MM.1S (cell line): ENCODE measurements around the gene ITK.

Source experiments
- DNase-seq: peaks from one replicate; pipeline ENCODE4 v3.0.0-alpha.2; 2015
- H2AFZ ChIP-seq: fragments of 300-600 bp; sonication (generic); 2 replicates; pipeline ENCODE4 v1.6.0; 2016; ENCODE audit warnings: antibody characterized with exemption, low read length
- H3F3A ChIP-seq: fragments of 300-600 bp; sonication (generic); 2 replicates; pipeline ENCODE4 v1.6.1; 2016; ENCODE audit warnings: mild to moderate bottlenecking, antibody characterized with exemption, low read length, moderate library complexity, mixed read lengths; ENCODE audit not compliant: insufficient read depth
- H3K27ac ChIP-seq: fragments of 300-600 bp; sonication (generic); 2 replicates; pipeline ENCODE4 v1.5.1; 2016; ENCODE audit warnings: mild to moderate bottlenecking, low read length
- H3K27me3 ChIP-seq: fragments of 300-600 bp; sonication (generic); replicated peaks from 2 replicates; pipeline ENCODE4 v1.6.0; 2016; ENCODE audit warnings: low read length; ENCODE audit not compliant: insufficient read depth
- H3K36me3 ChIP-seq: fragments of 300-600 bp; sonication (generic); replicated peaks from 2 replicates; pipeline ENCODE4 v1.6.1; 2016; ENCODE audit warnings: mild to moderate bottlenecking, low read length, mixed read lengths; ENCODE audit not compliant: insufficient read depth
- H3K4me1 ChIP-seq: fragments of 300-600 bp; sonication (generic); 2 replicates; pipeline ENCODE4 v1.6.1; 2016; ENCODE audit warnings: low read length, mixed read lengths
- H3K4me2 ChIP-seq: fragments of 300-600 bp; sonication (generic); 2 replicates; pipeline ENCODE4 v1.6.0; 2016; ENCODE audit warnings: low read depth, low read length
- H3K4me3 ChIP-seq: fragments of 300-600 bp; sonication (generic); 2 replicates; pipeline ENCODE4 v1.5.1; 2016; ENCODE audit warnings: low read length, mixed read lengths
- H3K79me2 ChIP-seq: fragments of 300-600 bp; sonication (generic); 2 replicates; pipeline ENCODE4 v1.6.1; 2016; ENCODE audit warnings: mixed run types, low read length, mixed read lengths
- H3K9ac ChIP-seq: fragments of 300-600 bp; sonication (generic); 2 replicates; pipeline ENCODE4 v1.6.1; 2016; ENCODE audit warnings: low read length, mixed read lengths
- H3K9me2 ChIP-seq: fragments of 300-600 bp; sonication (generic); replicated peaks from 2 replicates; pipeline ENCODE4 v1.6.1; 2016; ENCODE audit warnings: mild to moderate bottlenecking, low read length, mixed read lengths; ENCODE audit not compliant: insufficient read depth
- H3K9me3 ChIP-seq: fragments of 300-600 bp; sonication (generic); replicated peaks from 2 replicates; pipeline ENCODE4 v1.6.1; 2016; ENCODE audit warnings: mild to moderate bottlenecking, low read length, mixed read lengths; ENCODE audit not compliant: insufficient read depth
- H4K20me1 ChIP-seq: fragments of 300-600 bp; sonication (generic); 2 replicates; pipeline ENCODE4 v1.6.1; 2016; ENCODE audit warnings: mild to moderate bottlenecking, low read length, moderate library complexity, mixed read lengths; ENCODE audit not compliant: insufficient read depth
- CTCF ChIP-seq: fragments of 300-600 bp; sonication (generic); IDR thresholded peaks from 2 replicates; pipeline ENCODE4 v1.5.1; 2016; ENCODE audit warnings: antibody characterized with exemption, low read length, mixed read lengths
- EZH2 ChIP-seq: fragments of 300-600 bp; sonication (generic); optimal IDR thresholded peaks from 2 replicates; pipeline ENCODE3; 2017; ENCODE audit warnings: low read depth, mild to moderate bottlenecking, antibody characterized with exemption, low read length, mixed read lengths
- EZH2phosphoT487 ChIP-seq: fragments of 300-600 bp; sonication (generic); IDR thresholded peaks from 2 replicates; pipeline ENCODE4 v1.6.1; 2018; ENCODE audit warnings: antibody characterized with exemption, low read length

ITK gene

DNA sequence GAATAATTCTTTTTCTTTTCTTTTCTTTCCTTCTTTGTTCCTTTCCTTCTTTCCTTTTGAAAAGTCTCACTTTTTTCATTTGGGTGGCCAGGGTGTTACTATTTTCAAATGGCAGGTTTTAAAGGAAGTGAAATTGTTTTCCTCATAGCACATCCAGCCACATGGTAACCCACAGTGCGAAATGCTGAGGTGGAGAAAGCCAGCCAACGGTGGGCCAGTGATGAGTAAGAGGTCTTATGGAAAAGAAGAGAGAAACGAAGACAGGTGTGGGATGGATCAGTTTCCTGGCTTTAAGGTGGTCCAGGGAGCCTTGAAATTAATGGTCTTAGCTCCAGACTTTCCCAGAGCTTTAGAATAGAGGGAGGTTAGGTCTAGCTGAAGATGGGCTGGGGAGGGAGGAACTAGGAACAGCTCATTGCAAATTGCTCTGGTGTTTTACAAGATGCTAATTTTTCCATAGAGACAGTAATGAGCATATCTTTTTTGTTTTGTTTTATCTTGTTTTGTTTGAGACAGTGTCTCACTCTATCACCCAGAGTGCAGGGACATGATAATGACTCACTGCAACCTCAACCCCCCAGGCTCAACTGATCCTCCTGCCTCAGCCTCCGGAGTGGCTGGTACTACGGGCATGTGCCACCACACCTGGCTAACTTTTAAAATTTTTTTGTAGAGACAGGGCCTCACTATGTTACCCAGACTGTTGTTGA lies 17.8 kb downstream of the ITK start:
- Histone ChIP-seq H3K4me1 (peaks cover 18% of the 10 kb centered on the region), H3K36me3 (no peaks in the 10 kb centered on the region), H2AFZ (no peak overlapping the region), H3K9me3 (no peaks in the 10 kb centered on the region), H3K9ac (no peak overlapping the region), H3K27me3 (no peaks in the 10 kb centered on the region), H3F3A (no peaks in the 10 kb centered on the region), H3K27ac (no peak overlapping the region), H3K9me2 (no peaks in the 10 kb centered on the region), H3K4me3 (no peak overlapping the region), H4K20me1 (no peaks in the 10 kb centered on the region), H3K4me2 (no peak overlapping the region), H3K79me2 (no peaks in the 10 kb centered on the region)
- no peak for DNase-seq
- TF ChIP-seq CTCF (no peak), EZH2phosphoT487 (no peak), EZH2 (no peak)

DNA sequence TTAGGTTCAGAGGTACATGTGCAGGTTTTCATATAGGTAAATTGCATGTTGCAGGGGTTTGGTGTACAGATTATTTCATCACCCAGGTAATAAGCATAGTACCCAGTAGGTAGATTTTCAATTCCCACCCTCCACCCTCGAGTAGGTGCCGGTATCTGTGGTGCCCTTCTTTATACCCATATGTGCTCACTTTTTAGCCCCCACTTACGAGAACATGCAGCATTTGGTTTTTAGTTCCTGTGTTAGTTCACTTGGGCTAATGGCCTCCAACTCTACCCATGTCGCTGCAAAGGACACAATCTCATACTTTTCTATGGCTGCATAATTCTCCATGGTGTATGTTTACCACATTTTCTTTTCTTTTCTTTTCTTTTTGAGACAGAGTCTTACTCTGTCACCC lies 21.2 kb downstream of the ITK start:
- Histone ChIP-seq H3K27ac (no peak overlapping the region), H4K20me1 (no peaks in the 10 kb centered on the region), H3K9me2 (no peaks in the 10 kb centered on the region), H3K4me1 (peaks cover 6% of the 10 kb centered on the region), H3K4me3 (no peak overlapping the region), H3K9ac (no peak overlapping the region), H2AFZ (no peak overlapping the region), H3K79me2 (no peaks in the 10 kb centered on the region), H3K27me3 (no peaks in the 10 kb centered on the region), H3F3A (no peaks in the 10 kb centered on the region), H3K9me3 (no peaks in the 10 kb centered on the region), H3K36me3 (no peaks in the 10 kb centered on the region), H3K4me2 (no peak overlapping the region)
- TF ChIP-seq EZH2phosphoT487 = no peak
- TF ChIP-seq CTCF = no peak
- DNase-seq = no peak

DNA sequence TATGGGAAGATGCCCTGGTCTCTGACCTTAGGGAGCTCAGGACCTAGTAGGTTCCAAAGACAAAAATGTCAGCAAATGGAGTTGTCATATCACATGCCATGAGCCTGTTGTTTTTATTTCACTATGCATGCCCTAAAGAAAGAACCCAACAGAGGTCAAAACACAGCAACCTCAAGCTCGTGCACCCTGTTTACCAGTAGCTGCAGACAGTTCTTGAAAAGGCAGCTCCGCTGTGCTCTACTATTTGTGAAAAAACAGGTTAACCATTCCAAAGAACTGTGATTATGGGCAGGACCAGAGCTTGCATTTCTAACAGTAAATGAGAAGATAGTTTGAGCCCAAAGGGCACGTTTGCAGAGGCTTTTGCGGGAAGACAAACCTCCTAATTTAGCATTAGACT lies 22.8 kb downstream of the ITK start:
- H3K4me2 ChIP-seq = no peak overlapping the region
- H4K20me1 ChIP-seq = no peaks in the 10 kb centered on the region
- no peaks in the 10 kb centered on the region for H3K9me3 ChIP-seq
- H3K79me2 ChIP-seq = no peaks in the 10 kb centered on the region
- H3K4me1 ChIP-seq = peaks cover under 1% of the 10 kb centered on the region; the same call in 1 of the 2 replicates
- no peak overlapping the region for H3K27ac ChIP-seq
- no peaks in the 10 kb centered on the region for H3F3A ChIP-seq
- DNase-seq = no peak
- no peak overlapping the region for H3K4me3 ChIP-seq
- no peaks in the 10 kb centered on the region for H3K27me3 ChIP-seq
- TF ChIP-seq CTCF = no peak
- TF ChIP-seq EZH2 = no peak
- no peak for TF ChIP-seq EZH2phosphoT487
- no peaks in the 10 kb centered on the region for H3K36me3 ChIP-seq
- H3K9ac ChIP-seq = no peak overlapping the region
- no peak overlapping the region for H2AFZ ChIP-seq
- H3K9me2 ChIP-seq = no peaks in the 10 kb centered on the region
